Measurements from ENCODE around the gene CHMP5.
A peak's percentile ranks its signal among the peaks of the same experiment; 100 is the strongest.

CHMP5 gene

GRCh38 chr9:33329979-33330378 is 65.1 kb downstream of the CHMP5 start:
- no peak for TF ChIP-seq POLR2A (IDR thresholded peaks at IDR 0.05; ENCODE audit: low read depth, low read length)
- DNase-seq (ENCODE audit: insufficient read length, low spot score) (peak; percentile 10), FAIRE-seq (peak; percentile 88)

GRCh38 chr9:33331377-33331891 is 66.6 kb downstream of the CHMP5 start:
- no peak for FAIRE-seq

More at GRCh38 chr9:33331377-33331891, 66.6 kb downstream of the CHMP5 start:
- no peak for DNase-seq (ENCODE audit: insufficient read length, low spot score)
- TF ChIP-seq POLR2A (IDR thresholded peaks at IDR 0.05; ENCODE audit: low read depth, low read length): no peak

Measured in H54 (cell line).